Breast epithelium (tissue), 3 donors: ENCODE results near the gene DCDC2C.

Experiments
- CTCF ChIP-seq, 3 donors: fragments of 450-650 bp; IDR thresholded peaks; one replicate each; pipeline ENCODE4 v1.5.1; 2016 to 2017; ENCODE audit warnings: antibody characterized with exemption in 3 of 3, mild to moderate bottlenecking in 3 of 3, moderate library complexity in 3 of 3
- POLR2A ChIP-seq: fragments of 450-650 bp; IDR thresholded peaks from one replicate; pipeline ENCODE4 v1.6.1; 2016; ENCODE audit warnings: antibody characterized with exemption, mild to moderate bottlenecking, moderate library complexity
- POLR2AphosphoS5 ChIP-seq, 3 donors: sonication (generic); formaldehyde crosslinking; IDR thresholded peaks; one replicate each; pipeline ENCODE4 v1.6.1; 2017; ENCODE audit warnings: antibody characterized with exemption in 3 of 3

GRCh38 chr2:3849213-3849612, 145.8 kb downstream of the DCDC2C start:
- TF ChIP-seq CTCF (IDR thresholded peaks at IDR 0.05) (no peak), POLR2AphosphoS5 (IDR thresholded peaks at IDR 0.05) (no peak), POLR2A (no peak)
